ENCODE data around the gene TGFB3. TPM values are rescaled to one million over a fixed set of nuclear protein-coding genes. Genes with fewer than 3 reads are reported as not detected.

The TGFB3 gene
- total and polyA plus RNA-seq, 9 of the 15 experiments (the other 6 are each of a cell fraction or from before 2014, with no cell fraction given): 0.39 to 2.0 (median 1.0) TPM

DNA sequence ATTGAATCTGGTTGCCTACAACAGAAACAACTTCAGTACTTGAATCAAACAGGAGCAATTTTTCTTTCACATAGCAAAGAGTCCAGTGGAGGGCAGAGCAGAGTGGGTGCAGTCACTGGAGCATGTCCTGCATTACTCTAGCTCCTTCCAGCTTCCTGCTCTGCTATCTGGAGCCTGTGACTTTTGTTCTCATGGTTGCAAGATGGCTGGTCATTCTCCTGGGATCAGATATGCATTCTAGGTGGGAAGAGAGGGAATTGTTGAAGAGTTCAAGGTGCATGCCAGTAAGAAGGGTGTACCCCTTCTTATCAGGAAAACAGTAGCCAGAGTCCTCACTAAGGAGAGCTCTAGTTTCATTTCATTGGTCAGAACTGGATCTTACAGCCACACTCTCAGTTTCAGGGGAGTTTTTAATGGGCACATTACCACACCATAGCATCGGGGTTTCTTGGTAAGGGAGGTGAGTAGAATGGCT lies 11.8 kb upstream of the TGFB3 start:
- H3K36me3 ChIP-seq (ENCODE audit: control insufficient read depth, insufficient read depth, low read length): no peaks in the 10 kb centered on the region
- 9% methylated on average over 1 of the region's 1 CpG for WGBS (ENCODE audit: insufficient coverage, low coverage, missing lambda C conversion rate)
- FAIRE-seq: no peak
- ChIA-PET POLR2A (interaction anchor here (0.6 to 0.7 kb wide), 2 partner anchors 264 to 280 kb away, joined by 3 to 4 read pairs; no protein-coding TSS in a partner anchor), CTCF (ENCODE audit: low intra/inter-chr PET ratio) (no interaction called here)
- no peak overlapping the region for H3K9ac ChIP-seq (ENCODE audit: insufficient read depth in 1 of 2, low read depth in 2 of 2, low read length in 2 of 2)
- H4K20me1 ChIP-seq (replicated peaks; ENCODE audit: control insufficient read depth, insufficient read depth, low read length): no peaks in the 10 kb centered on the region
- no peak overlapping the region for H3K4me3 ChIP-seq
- no peak overlapping the region for H2AFZ ChIP-seq (ENCODE audit: low read depth, low read length)
- H3K27me3 ChIP-seq (ENCODE audit: control insufficient read depth in 2 of 2, insufficient read depth in 2 of 2, low read length in 2 of 2): no peaks in the 10 kb centered on the region
- no peaks in the 10 kb centered on the region; a peak in 1 of 5 replicates for H3K4me1 ChIP-seq (replicated peaks in 1 of 2; ENCODE audit: control insufficient read depth in 2 of 2, insufficient read depth in 2 of 2, low read length in 2 of 2)
- no peaks in the 10 kb centered on the region for H3K9me3 ChIP-seq (replicated peaks; ENCODE audit: control insufficient read depth, insufficient read depth, low read depth, low read length)
- no peak overlapping the region for H3K27ac ChIP-seq (ENCODE audit: extremely low read depth, low read depth, low read length)
- H3K4me2 ChIP-seq (ENCODE audit: insufficient read depth, low read length): no peak overlapping the region
- no peaks in the 10 kb centered on the region for H3K79me2 ChIP-seq (ENCODE audit: control insufficient read depth, insufficient read depth, low read length)
- intact Hi-C loops (cut with micrococcal nuclease) (no loop called here), in situ Hi-C loops (cut with MboI) (no loop called here)
- H3K9me1 ChIP-seq (ENCODE audit: control insufficient read depth, insufficient read depth, low read length): no peaks in the 10 kb centered on the region
- no TSS peak for BruUV-seq (replicated peaks)
- no peak for ATAC-seq
- DNase-seq (ENCODE audit: extremely low read depth in 1 of 4, low spot score in 3 of 4): no peak
- TF ChIP-seq HDAC1 (IDR thresholded peaks at IDR 0.05) (no peak), PTRF (tag; IDR thresholded peaks at IDR 0.05) (no peak), RBM15 (IDR thresholded peaks at IDR 0.05; ENCODE audit: insufficient read depth, low read length) (no peak), IRF2 (CRISPR knock-in tag; IDR thresholded peaks at IDR 0.05) (no peak), EHMT2 (IDR thresholded peaks at IDR 0.05) (no peak), ZNF197 (CRISPR knock-in tag; IDR thresholded peaks at IDR 0.05; ENCODE audit: low read depth) (no peak), SMARCA5 (IDR thresholded peaks at IDR 0.05) (no peak), ZBTB17 (CRISPR knock-in tag; IDR thresholded peaks at IDR 0.05) (no peak), GTF2E2 (tag; IDR thresholded peaks at IDR 0.05) (no peak), NFATC3 (IDR thresholded peaks at IDR 0.05) (no peak), ELF1 (tag; IDR thresholded peaks at IDR 0.05) (no peak), ZFP30 (CRISPR knock-in tag; IDR thresholded peaks at IDR 0.05; ENCODE audit: borderline replicate concordance) (no peak)
- TF ChIP-seq, protein P1, sequence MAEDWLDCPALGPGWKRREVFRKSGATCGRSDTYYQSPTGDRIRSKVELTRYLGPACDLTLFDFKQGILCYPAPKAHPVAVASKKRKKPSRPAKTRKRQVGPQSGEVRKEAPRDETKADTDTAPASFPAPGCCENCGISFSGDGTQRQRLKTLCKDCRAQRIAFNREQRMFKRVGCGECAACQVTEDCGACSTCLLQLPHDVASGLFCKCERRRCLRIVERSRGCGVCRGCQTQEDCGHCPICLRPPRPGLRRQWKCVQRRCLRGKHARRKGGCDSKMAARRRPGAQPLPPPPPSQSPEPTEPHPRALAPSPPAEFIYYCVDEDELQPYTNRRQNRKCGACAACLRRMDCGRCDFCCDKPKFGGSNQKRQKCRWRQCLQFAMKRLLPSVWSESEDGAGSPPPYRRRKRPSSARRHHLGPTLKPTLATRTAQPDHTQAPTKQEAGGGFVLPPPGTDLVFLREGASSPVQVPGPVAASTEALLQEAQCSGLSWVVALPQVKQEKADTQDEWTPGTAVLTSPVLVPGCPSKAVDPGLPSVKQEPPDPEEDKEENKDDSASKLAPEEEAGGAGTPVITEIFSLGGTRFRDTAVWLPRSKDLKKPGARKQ (CRISPR knock-in tag; IDR thresholded peaks at IDR 0.05): no peak
- TF ChIP-seq, protein P2, sequence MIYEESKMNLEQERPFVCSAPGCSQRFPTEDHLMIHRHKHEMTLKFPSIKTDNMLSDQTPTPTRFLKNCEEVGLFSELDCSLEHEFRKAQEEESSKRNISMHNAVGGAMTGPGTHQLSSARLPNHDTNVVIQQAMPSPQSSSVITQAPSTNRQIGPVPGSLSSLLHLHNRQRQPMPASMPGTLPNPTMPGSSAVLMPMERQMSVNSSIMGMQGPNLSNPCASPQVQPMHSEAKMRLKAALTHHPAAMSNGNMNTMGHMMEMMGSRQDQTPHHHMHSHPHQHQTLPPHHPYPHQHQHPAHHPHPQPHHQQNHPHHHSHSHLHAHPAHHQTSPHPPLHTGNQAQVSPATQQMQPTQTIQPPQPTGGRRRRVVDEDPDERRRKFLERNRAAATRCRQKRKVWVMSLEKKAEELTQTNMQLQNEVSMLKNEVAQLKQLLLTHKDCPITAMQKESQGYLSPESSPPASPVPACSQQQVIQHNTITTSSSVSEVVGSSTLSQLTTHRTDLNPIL (CRISPR knock-in tag; IDR thresholded peaks at IDR 0.05): no peak
- TF ChIP-seq, protein P3, sequence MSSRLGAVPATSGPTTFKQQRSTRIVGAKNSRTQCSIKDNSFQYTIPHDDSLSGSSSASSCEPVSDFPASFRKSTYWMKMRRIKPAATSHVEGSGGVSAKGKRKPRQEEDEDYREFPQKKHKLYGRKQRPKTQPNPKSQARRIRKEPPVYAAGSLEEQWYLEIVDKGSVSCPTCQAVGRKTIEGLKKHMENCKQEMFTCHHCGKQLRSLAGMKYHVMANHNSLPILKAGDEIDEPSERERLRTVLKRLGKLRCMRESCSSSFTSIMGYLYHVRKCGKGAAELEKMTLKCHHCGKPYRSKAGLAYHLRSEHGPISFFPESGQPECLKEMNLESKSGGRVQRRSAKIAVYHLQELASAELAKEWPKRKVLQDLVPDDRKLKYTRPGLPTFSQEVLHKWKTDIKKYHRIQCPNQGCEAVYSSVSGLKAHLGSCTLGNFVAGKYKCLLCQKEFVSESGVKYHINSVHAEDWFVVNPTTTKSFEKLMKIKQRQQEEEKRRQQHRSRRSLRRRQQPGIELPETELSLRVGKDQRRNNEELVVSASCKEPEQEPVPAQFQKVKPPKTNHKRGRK (tag; IDR thresholded peaks at IDR 0.05): no peak
- TF ChIP-seq, protein P4, sequence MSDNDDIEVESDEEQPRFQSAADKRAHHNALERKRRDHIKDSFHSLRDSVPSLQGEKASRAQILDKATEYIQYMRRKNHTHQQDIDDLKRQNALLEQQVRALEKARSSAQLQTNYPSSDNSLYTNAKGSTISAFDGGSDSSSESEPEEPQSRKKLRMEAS (CRISPR knock-in tag; IDR thresholded peaks at IDR 0.05): no peak

Measured in K562 (cell line).